SKM-1 (cell line): ENCODE measurements around the gene RSF1.
"Not testable (repeated sequence)": the region's sequence is repeated elsewhere in the genome, so short reads cannot be mapped to it uniquely, and the experiment has no call there.

Source experiments
- DNase-seq: peaks from one replicate; lab custom pipeline; 2025; ENCODE audit not compliant: unreplicated experiment; lab: John Stamatoyannopoulos, UW

The RSF1 gene

DNA sequence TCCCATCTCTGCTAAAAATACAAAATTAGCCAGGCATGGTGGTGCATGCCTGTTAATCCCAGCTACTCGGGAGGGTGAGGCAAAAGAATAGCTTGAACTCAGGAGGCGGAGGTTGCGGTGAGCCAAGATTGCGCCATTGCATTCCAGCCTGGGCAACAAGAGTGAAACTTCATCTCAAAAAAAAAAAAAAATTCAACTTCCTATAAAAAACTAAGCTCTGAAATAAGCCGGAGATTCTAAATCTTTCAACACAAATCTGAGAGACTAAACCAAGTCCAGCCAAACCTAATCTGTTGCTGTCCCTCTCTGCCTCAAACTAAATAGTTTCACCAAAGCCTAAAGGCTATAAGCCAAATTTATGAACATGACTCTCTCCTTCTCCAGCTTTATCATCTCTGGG lies 186.6 kb downstream of the RSF1 start:
- not testable (repeated sequence) for DNase-seq

DNA sequence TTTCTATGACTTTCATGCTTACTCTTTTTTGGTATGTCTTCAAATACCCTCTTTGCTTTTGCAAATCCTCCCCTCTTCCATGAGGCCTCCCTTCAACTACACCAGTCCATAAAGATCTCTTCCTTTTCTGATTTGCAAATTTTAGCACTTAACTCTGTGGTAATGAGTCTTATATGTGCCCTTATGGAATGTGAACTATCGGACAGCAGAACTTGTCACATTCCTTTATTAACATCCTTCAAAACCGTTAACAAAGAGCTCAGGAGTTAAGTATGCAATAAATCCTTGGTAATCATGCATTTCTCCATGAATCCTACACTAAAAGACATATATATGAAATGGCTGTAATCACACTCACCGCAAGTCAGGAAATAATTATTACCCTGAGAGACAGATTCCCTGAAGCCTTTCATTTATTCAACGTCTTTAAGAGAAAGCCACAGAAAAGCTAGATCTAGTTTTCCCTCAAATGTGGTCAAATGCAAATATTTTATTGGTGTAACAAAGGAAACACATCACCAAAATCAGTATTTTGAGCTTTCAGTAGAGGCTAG lies 190.3 kb downstream of the RSF1 start:
- DNase-seq, result no peak

DNA sequence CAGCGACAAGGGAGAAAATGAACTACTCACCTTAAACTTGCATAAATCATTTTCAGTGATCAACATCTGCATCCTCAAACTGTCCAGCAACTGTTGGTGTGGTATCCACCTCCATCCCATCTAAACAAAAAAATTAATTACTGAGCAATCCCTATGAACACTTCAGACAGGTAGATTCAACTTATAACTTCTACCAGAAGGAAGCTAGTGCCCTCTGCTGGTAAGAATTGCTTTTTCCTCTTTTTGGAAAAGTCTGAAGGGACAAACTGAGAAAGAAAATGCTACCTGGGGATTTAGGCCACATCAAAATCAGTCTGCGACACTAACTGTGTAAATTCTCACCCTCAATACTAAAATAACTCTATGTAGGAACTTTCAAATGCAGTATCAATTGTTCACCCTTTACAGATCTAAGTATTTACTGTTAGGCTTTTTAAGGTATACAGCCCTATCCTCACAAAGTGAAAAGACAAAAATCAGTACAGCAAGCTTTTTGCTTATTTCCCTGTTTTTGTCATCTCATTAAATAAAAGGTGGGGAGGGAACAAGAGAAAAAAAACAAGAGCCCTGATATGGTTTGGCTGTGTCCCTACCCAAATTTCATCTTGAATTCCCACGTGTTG lies 200.8 kb downstream of the RSF1 start:
- DNase-seq, result no peak

DNA sequence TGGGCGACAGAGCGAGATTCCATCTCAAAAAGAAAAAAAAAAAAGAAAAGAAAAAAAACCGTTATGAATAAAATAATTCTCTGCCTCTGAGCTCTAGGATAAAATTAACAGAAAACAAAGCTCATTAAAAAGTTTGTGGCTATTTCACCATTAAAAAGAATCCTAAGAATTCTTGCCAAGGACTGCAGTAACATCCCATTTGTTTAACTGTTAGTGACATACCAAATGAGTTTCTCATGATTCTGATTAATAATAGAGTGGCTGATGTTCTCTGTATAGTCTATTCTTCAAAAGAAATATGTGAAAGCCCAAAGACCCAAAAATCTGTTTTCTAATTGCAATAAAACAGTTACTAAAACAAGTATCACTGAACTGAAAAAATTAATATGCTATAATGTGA lies 202.6 kb downstream of the RSF1 start:
- DNase-seq, result no peak

DNA sequence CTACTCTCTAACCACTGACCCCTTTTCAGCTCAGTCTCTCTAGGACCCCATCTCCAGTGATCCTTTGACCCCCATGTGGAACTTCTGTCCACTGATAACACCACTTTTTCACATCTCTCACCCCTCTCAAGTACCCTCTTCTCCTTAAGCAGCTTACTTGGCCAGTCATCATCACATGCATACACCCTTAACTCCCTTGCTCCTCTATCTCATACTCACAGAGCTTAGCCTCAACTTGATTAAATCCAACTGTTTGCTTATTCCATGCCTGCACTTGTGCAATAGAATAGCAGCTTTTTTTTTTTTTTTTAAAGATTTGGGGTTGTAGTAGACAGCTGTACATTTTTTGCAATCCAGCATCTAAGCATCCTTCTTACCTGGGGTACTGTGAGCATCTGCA lies 208.6 kb downstream of the RSF1 start:
- DNase-seq, result no peak
